Measurements from ENCODE around the gene REXO1.

The REXO1 gene

GRCh38 chr19:1828279-1829238 is 19.7 kb downstream of the REXO1 start:
- DNase-seq = no peak

GRCh38 chr19:1827566-1828278 is 20.6 kb downstream of the REXO1 start:
- DNase-seq = no peak

GRCh38 chr19:1826557-1827521 is 21.4 kb downstream of the REXO1 start:
- DNase-seq = no peak

GRCh38 chr19:1825909-1826556 is 22.2 kb downstream of the REXO1 start:
- DNase-seq = peak; percentile 57

- no peak for DNase-seq
Observed at GRCh38 chr19:1824252-1824622, 24.0 kb downstream of the REXO1 start.

GRCh38 chr19:1823539-1824251 is 24.6 kb downstream of the REXO1 start:
- DNase-seq = no peak

- no peak for DNase-seq
Observed at GRCh38 chr19:1823020-1823419, 25.3 kb downstream of the REXO1 start.

GRCh38 chr19:1822210-1822609 is 26.1 kb downstream of the REXO1 start:
- no peak for DNase-seq

- DNase-seq = no peak
Observed at GRCh38 chr19:1819341-1820255, 28.7 kb downstream of the REXO1 start.

- no peak for DNase-seq
Observed at GRCh38 chr19:1818549-1819195, 29.6 kb downstream of the REXO1 start.

GRCh38 chr19:1817553-1818179 is 30.6 kb downstream of the REXO1 start:
- DNase-seq = no peak

GRCh38 chr19:1816530-1817298 is 31.6 kb downstream of the REXO1 start:
- no peak for DNase-seq

- no peak for DNase-seq
Observed at GRCh38 chr19:1815605-1816529, 32.4 kb downstream of the REXO1 start.

GRCh38 chr19:1814833-1815604 is 33.3 kb downstream of the REXO1 start:
- no peak for DNase-seq

- no peak for DNase-seq
Observed at GRCh38 chr19:1814391-1814790, 33.9 kb downstream of the REXO1 start.

Measured in CD4-positive, alpha-beta T cell treated with Interleukin-4 for 4 hours (primary cell).